Keratinocyte (primary cell): ENCODE data around the gene ZEB2. TPM values are rescaled to one million over a fixed set of nuclear protein-coding genes. Genes with fewer than 3 reads are reported as not detected.

Experiments
- DNase-seq: peaks from one replicate; pipeline ENCODE4 v3.0.0-alpha.2; 2011; ENCODE audit warnings: low read depth, missing footprints, low spot score
- FAIRE-seq: peaks from 2 replicates; lab custom pipeline; 2011; peaks lifted over from hg19 to GRCh38; lab: Jason Lieb, UNC
- H2AFZ ChIP-seq: 2 replicates; pipeline ENCODE4 v1.6.0; 2012; ENCODE audit warnings: low read length, control low read depth, inconsistent platforms; ENCODE audit not compliant: control insufficient read depth
- H3K27ac ChIP-seq: 2 replicates; pipeline ENCODE4 v1.5.1; 2011; ENCODE audit warnings: low read length; ENCODE audit not compliant: control insufficient read depth, insufficient read depth
- H3K27me3 ChIP-seq: 3 replicates; pipeline ENCODE4 v1.6.0; 2011; ENCODE audit warnings: low read length; ENCODE audit not compliant: control insufficient read depth, insufficient read depth; ENCODE audit errors: extremely low read depth
- H3K36me3 ChIP-seq, 2 experiments: 2 replicates in 1 of 2; 3 replicates in 1 of 2; pipeline ENCODE4 v1.5.1; 2011; ENCODE audit warnings: low read length in 2 of 2, mild to moderate bottlenecking in 1 of 2; ENCODE audit not compliant: control insufficient read depth in 2 of 2, insufficient read depth in 2 of 2; ENCODE audit errors: extremely low read depth in 1 of 2
- H3K4me1 ChIP-seq: 3 replicates; pipeline ENCODE4 v1.5.1; 2011; ENCODE audit warnings: low read length; ENCODE audit not compliant: control insufficient read depth, insufficient read depth; ENCODE audit errors: extremely low read depth
- H3K4me2 ChIP-seq: 3 replicates; pipeline ENCODE4 v1.6.0; 2011; ENCODE audit warnings: low read depth, low read length; ENCODE audit not compliant: control insufficient read depth, insufficient read depth; ENCODE audit errors: extremely low read depth
- H3K4me3 ChIP-seq, 3 experiments: fragments of 200-600 bp in 1 of 3; sonication (generic) in 1 of 3; 2 replicates in 2 of 3; 3 replicates in 1 of 3; pipeline ENCODE4 v1.5.1; 2011 to 2016; ENCODE audit warnings: low read length in 3 of 3, mild to moderate bottlenecking in 3 of 3, control low read depth in 2 of 3, inconsistent platforms in 1 of 3, low read depth in 1 of 3, mixed read lengths in 1 of 3, mixed run types in 1 of 3, moderate library complexity in 1 of 3; ENCODE audit not compliant: control insufficient read depth in 2 of 3, insufficient read depth in 2 of 3; ENCODE audit errors: extremely low read depth in 1 of 3
- H3K79me2 ChIP-seq: 2 replicates; pipeline ENCODE4 v1.6.0; 2012; ENCODE audit warnings: low read length; ENCODE audit not compliant: control insufficient read depth, insufficient read depth
- H3K9ac ChIP-seq: 3 replicates; pipeline ENCODE4 v1.6.0; 2011; ENCODE audit warnings: low read length; ENCODE audit not compliant: control insufficient read depth, insufficient read depth; ENCODE audit errors: extremely low read depth
- H3K9me1 ChIP-seq: 3 replicates; pipeline ENCODE4 v1.6.0; 2011; ENCODE audit warnings: low read length; ENCODE audit not compliant: control insufficient read depth, insufficient read depth; ENCODE audit errors: extremely low read depth
- H3K9me3 ChIP-seq: 2 replicates; pipeline ENCODE4 v1.5.1; 2012; ENCODE audit warnings: low read depth, low read length; ENCODE audit not compliant: control insufficient read depth
- H4K20me1 ChIP-seq: 3 replicates; pipeline ENCODE4 v1.6.0; 2011; ENCODE audit warnings: low read length; ENCODE audit not compliant: control insufficient read depth, insufficient read depth; ENCODE audit errors: extremely low read depth
- EZH2 ChIP-seq: IDR thresholded peaks from one replicate; pipeline ENCODE4 v1.6.1; 2012; ENCODE audit warnings: inconsistent platforms, mild to moderate bottlenecking, low read length, moderate library complexity
- dilution Hi-C: fragments of 300-500 bp; cut with MboI; formaldehyde crosslinking; loops from one replicate; pipeline ENCODE4 v1.7.0; 2020; ENCODE audit warnings: low sequenced_read_pairs; ENCODE audit not compliant: extremely low pct_ligation_motif_present
- polyA plus RNA-seq, 5 experiments: library from polyadenylated mRNA; depleted of rRNA in 3 of 5; stranded (reverse) in 3 of 5; stranded (forward) in 1 of 5; unstranded in 1 of 5; fragments of >200 nt; gene quantifications; 1 replicate in 1 of 5; 2 replicates in 3 of 5; 3 replicates in 1 of 5; pipeline versions ENCODE4 v1.2.1 to v1.2.3, GENCODE V29; 2011 to 2012; ENCODE audit warnings: missing spikeins in 2 of 5, low read depth in 1 of 5, low replicate concordance in 1 of 5
- TF ChIP-seq, protein P1 (sequence below), 3 experiments: IDR thresholded peaks in 1 of 3; conservative IDR thresholded peaks in 1 of 3; optimal IDR thresholded peaks in 1 of 3; 2 replicates in 2 of 3; 3 replicates in 1 of 3; pipeline versions ENCODE3 to v1.5.1; 2011; ENCODE audit warnings: low read length in 3 of 3, mild to moderate bottlenecking in 3 of 3, moderate library complexity in 2 of 3, control low read depth in 1 of 3, inconsistent platforms in 1 of 3; ENCODE audit not compliant: insufficient read depth in 2 of 3; ENCODE audit errors: extremely low read depth in 1 of 3

Gene ZEB2
- polyA plus RNA-seq, 1 donor (not counting 4 experiments of a cell fraction or from before 2014, with no cell fraction given) = 0.12 TPM

DNA sequence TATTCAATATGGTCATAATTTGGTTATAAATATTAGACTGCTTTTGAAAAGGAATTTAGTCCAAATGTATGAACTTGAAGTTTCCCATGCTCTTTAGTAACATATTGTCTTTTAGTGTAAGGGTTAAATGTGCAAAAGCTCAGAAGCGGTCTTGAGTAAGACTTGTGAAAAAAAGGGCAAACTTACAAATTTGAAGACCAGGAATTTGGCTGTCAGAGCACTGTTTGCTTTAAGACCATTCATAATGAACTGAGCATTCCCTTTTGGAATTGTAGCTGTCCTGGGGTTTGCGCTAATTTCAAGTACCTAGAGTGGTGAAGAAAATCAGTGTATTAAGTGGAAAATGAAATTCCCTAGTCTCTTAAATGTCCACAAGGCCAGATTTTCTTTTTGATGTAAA lies 6.9 kb upstream of the ZEB2 start:
- H3K9me3 ChIP-seq = no peaks in the 10 kb centered on the region
- dilution Hi-C loops = no loop called here
- DNase-seq = no peak
- no peak overlapping the region for H3K4me2 ChIP-seq
- no peaks in the 10 kb centered on the region for H4K20me1 ChIP-seq
- no peaks in the 10 kb centered on the region for H3K4me1 ChIP-seq
- H3K79me2 ChIP-seq = no peaks in the 10 kb centered on the region
- H3K9ac ChIP-seq = no peak overlapping the region
- H2AFZ ChIP-seq = no peak overlapping the region
- H3K36me3 ChIP-seq = no peaks in the 10 kb centered on the region
- peaks cover 40% of the 10 kb centered on the region for H3K27me3 ChIP-seq
- no peak overlapping the region for H3K27ac ChIP-seq
- no peak for TF ChIP-seq EZH2
- TF ChIP-seq, protein P1, sequence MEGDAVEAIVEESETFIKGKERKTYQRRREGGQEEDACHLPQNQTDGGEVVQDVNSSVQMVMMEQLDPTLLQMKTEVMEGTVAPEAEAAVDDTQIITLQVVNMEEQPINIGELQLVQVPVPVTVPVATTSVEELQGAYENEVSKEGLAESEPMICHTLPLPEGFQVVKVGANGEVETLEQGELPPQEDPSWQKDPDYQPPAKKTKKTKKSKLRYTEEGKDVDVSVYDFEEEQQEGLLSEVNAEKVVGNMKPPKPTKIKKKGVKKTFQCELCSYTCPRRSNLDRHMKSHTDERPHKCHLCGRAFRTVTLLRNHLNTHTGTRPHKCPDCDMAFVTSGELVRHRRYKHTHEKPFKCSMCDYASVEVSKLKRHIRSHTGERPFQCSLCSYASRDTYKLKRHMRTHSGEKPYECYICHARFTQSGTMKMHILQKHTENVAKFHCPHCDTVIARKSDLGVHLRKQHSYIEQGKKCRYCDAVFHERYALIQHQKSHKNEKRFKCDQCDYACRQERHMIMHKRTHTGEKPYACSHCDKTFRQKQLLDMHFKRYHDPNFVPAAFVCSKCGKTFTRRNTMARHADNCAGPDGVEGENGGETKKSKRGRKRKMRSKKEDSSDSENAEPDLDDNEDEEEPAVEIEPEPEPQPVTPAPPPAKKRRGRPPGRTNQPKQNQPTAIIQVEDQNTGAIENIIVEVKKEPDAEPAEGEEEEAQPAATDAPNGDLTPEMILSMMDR (optimal IDR thresholded peaks at IDR 0.05 in 1 of 3, IDR thresholded peaks at IDR 0.05 in 1 of 3, conservative IDR thresholded peaks at IDR 0.05 in 1 of 3; ENCODE audit: extremely low read depth in 1 of 3, insufficient read depth in 2 of 3, low read length in 3 of 3) = no peak
- H3K9me1 ChIP-seq = no peaks in the 10 kb centered on the region
- FAIRE-seq = no peak
- no peak overlapping the region for H3K4me3 ChIP-seq

DNA sequence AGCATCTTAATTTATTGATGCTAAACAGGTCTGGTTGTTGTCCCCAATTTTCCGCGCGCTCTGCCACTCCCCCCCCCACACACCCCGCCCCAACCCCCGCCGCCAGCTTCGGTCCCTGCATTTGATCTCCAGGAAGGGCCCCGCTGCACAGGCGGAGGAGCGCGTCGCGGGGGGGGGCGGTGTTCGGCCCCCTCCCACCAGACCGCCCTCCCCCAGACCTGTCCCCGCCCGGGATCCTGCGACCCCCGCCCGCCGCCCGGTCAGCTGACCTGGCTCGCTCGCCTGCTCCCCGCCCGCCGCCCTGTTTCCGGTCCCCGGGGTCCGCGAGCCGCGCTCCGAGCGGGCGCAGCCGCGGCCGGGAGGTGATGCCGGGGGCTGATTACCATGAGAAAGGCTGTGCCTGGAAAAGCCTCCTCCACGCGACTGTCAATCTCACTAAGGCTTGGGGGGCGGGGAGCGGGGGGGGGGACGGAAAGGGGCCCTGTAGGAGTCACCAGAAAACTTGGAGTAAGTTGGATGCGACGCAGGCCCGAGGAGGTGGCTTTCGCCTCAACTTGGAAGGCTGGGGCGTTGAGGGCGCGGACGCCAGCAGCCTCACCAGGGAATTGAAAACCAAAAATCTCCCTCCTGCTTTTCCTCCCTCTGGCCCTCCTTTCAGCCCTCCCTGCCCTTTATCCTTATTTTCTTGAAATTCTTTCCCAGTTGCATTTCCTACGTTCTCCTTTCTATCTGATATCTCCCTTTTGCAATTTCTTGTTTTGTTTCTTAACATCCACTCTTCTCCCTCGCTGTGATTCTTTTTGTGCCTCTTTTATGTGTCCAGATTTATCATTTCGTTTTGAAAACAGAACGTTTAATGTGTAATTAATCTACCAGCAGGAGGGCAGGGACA lies 4.4 kb upstream of the ZEB2 start:
- H2AFZ ChIP-seq = no peak overlapping the region
- no peak overlapping the region for H3K27ac ChIP-seq
- no peaks in the 10 kb centered on the region for H3K36me3 ChIP-seq
- H4K20me1 ChIP-seq = peaks cover 2% of the 10 kb centered on the region
- H3K27me3 ChIP-seq = peaks cover 54% of the 10 kb centered on the region
- FAIRE-seq (no peak), DNase-seq (no peak)
- H3K9me1 ChIP-seq = no peaks in the 10 kb centered on the region
- no peak overlapping the region for H3K9ac ChIP-seq
- H3K9me3 ChIP-seq = no peaks in the 10 kb centered on the region
- TF ChIP-seq, protein P1 (optimal IDR thresholded peaks at IDR 0.05 in 1 of 3, IDR thresholded peaks at IDR 0.05 in 1 of 3, conservative IDR thresholded peaks at IDR 0.05 in 1 of 3; ENCODE audit: extremely low read depth in 1 of 3, insufficient read depth in 2 of 3, low read length in 3 of 3) = no peak
- TF ChIP-seq EZH2 = no peak
- H3K79me2 ChIP-seq = no peaks in the 10 kb centered on the region
- no peaks in the 10 kb centered on the region for H3K4me1 ChIP-seq
- H3K4me3 ChIP-seq = no peak overlapping the region
- dilution Hi-C loops = no loop called here
- H3K4me2 ChIP-seq = peak overlapping the region; percentile 22
